ENCODE results near the gene FXR2.

DNA sequence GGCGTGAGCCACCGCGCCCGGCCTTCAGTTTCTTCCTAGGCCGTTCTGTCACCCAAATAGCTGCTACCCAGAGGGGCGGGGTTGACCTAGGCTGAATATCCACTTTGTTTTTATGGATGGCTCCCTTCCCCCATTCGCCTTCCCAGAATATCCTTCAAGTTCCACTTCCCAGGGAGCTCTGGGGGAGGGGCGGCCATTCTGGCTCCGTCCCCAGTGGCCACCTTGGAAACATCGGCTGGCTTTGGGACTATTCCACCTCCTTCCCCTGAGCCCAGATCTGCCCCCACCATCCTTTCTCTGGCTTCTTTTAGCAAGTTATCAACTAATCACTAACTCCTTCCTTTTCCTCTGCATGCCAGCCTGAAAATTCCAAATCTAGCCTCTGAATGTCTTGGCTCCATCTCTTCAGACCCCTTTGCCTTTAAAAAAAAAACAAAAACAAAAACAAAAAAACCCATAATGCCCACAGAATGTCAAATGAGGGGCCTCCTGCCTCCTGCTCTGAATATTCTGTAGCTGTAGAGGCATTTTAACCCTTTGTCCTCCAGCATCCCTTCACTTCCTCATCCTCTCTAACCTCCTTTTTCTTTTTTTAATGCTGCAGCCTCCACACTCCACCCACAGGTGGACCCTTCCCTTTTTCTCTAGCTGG, 42.4 kb upstream of the FXR2 start:
- no peak for TF ChIP-seq EZH2 (IDR thresholded peaks at IDR 0.05; ENCODE audit: borderline replicate concordance, low read length)
- TF ChIP-seq, protein P1, sequence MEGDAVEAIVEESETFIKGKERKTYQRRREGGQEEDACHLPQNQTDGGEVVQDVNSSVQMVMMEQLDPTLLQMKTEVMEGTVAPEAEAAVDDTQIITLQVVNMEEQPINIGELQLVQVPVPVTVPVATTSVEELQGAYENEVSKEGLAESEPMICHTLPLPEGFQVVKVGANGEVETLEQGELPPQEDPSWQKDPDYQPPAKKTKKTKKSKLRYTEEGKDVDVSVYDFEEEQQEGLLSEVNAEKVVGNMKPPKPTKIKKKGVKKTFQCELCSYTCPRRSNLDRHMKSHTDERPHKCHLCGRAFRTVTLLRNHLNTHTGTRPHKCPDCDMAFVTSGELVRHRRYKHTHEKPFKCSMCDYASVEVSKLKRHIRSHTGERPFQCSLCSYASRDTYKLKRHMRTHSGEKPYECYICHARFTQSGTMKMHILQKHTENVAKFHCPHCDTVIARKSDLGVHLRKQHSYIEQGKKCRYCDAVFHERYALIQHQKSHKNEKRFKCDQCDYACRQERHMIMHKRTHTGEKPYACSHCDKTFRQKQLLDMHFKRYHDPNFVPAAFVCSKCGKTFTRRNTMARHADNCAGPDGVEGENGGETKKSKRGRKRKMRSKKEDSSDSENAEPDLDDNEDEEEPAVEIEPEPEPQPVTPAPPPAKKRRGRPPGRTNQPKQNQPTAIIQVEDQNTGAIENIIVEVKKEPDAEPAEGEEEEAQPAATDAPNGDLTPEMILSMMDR (IDR thresholded peaks at IDR 0.05; ENCODE audit: low read length) = no peak
